Heart right ventricle (tissue), 16 donors: ENCODE results near the gene RYR3. TPM values are rescaled to one million over a fixed set of nuclear protein-coding genes. Genes with fewer than 3 reads are reported as not detected.

Source experiments
- ATAC-seq, 8 donors: fragments of 200-7000 bp; cut with Tn5 transposase; one replicate each; pipeline ENCODE4 v1.9.1; 2020; ENCODE audit warnings: mild to moderate bottlenecking in 8 of 8, moderate library complexity in 8 of 8, moderate number of reproducible peaks in 1 of 8
- DNase-seq, 2 donors: peaks; one replicate each; pipeline ENCODE4 v3.0.0-alpha.2; 2020
- H3K27ac ChIP-seq, 10 donors: fragments of 200-600 bp; sonication (generic) in 2 of 10; one replicate each; pipeline versions ENCODE4 v1.5.0 to v1.8.0; 2020 to 2022; ENCODE audit warnings: mild to moderate bottlenecking in 3 of 10
- H3K27me3 ChIP-seq, 7 donors: fragments of 200-600 bp; one replicate each; pipeline ENCODE4 v1.8.0; 2021 to 2022; ENCODE audit warnings: mild to moderate bottlenecking in 2 of 7
- H3K36me3 ChIP-seq, 9 donors: fragments of 200-600 bp; sonication (generic) in 1 of 9; one replicate each; pipeline versions ENCODE4 v1.5.0 to v1.8.0; 2020 to 2022; ENCODE audit warnings: mild to moderate bottlenecking in 2 of 9
- H3K4me1 ChIP-seq, 9 donors: fragments of 200-600 bp; sonication (generic) in 1 of 9; one replicate each; pipeline versions ENCODE4 v1.5.0 to v1.8.0; 2020 to 2022; ENCODE audit warnings: mild to moderate bottlenecking in 4 of 9
- H3K4me3 ChIP-seq, 10 donors: fragments of 200-600 bp; sonication (generic) in 2 of 10; one replicate each; pipeline versions ENCODE4 v1.5.0 to v1.8.0; 2020 to 2022; ENCODE audit warnings: mild to moderate bottlenecking in 7 of 10, moderate library complexity in 2 of 10
- H3K9me3 ChIP-seq, 11 donors: fragments of 200-600 bp in 10 of 11; sonication (generic) in 2 of 11; one replicate each; pipeline versions ENCODE4 v1.5.0 to v1.8.0; 2013 to 2022; ENCODE audit warnings: mild to moderate bottlenecking in 2 of 11, control low read depth in 1 of 11, moderate library complexity in 1 of 11
- WGBS, 2 donors: extraction: QIAGEN DNeasy Blood & Tissue Kit; methylation state at CpG; one replicate each; pipeline ENCODE4 v1.1.7; 2013; ENCODE audit warnings: inconsistent platforms in 1 of 2; 5-methylcytosine and 5-hydroxymethylcytosine counted together
- intact Hi-C, 10 donors: fragments of 100-400 bp; cut with DNase I; formaldehyde crosslinking; loops; one replicate each; pipeline versions ENCODE4 v1.11.1 to v1.14.2; 2022
- polyA plus RNA-seq, 2 donors: library from polyadenylated mRNA; stranded (reverse); fragments of 200-250 nt; gene quantifications; one replicate each; pipeline ENCODE4 v1.2.3, GENCODE V29; 2013
- total RNA-seq, 10 donors: library from RNA; stranded (reverse); fragmentation: NEBNext Ultra II Directional in 3 of 10; extraction: Animal tissue kit (Norgen Biotek cat#: 25700) in 3 of 10; gene quantifications; one replicate each; pipeline versions ENCODE4 v1.2.1 to v1.2.4, GENCODE V29; 2021 to 2023
- TF ChIP-seq, protein P1 (sequence below), 9 donors: fragments of 200-600 bp; sonication (generic) in 2 of 9; IDR thresholded peaks; one replicate each; pipeline versions ENCODE4 v1.5.0 to v1.8.0; 2021 to 2022; ENCODE audit warnings: antibody characterized with exemption in 9 of 9, mild to moderate bottlenecking in 5 of 9, moderate library complexity in 1 of 9
- donor health status: Arrhythmogenic right ventricular cardiomyopathy.
- donor health status: ischemic (EF 13 %, LVEDD 7.1; RV severe dilation, severe dysfunction).
- donor health status: healthy with polysubstance abuse.
- donor health status: DM: no; HTN: yes; CAD: no.
- donor health status: DM: no; HTN: no; CAD: no.
- donor health status: ischemic (EF 25% LVEDD 6.9; RV normal size, moderate dysfunction).
- donor health status: ischemic (EF 25% LVEDD 5.7; RV mildly dilated, moderate dysfunction).
- donor health status: healthy.
- donor health status: DM: yes; HTN: yes; CAD: no.
- donor health status: Ischemic cardiomyopathy.
- donor health status: ischemic (EF 35%, LVEDD 5.7; RV mildly dilated, moderate dysfunction).
- donor health status: nonischemic (EF 11% LVEDD 7.7; RV severe dilation, severe dysfunction).
- donor health status: DM: yes; HTN: yes; CAD: no.
- donor health status: PGD.
- donor health status: ischemic (EF 29% LVEDD 5.4; RV normal size, mild dysfunction).
- donor health status: nonischemic (EF 23%, LVEDD 6.1; RV moderate dilation, normal function).

The RYR3 gene
- total and polyA plus RNA-seq, 12 donors = 0.02 to 1.00 (median 0.13) TPM; not detected in 2

- ATAC-seq (no peak), DNase-seq (no peak)
- Histone ChIP-seq H3K36me3 (no peaks in the 10 kb centered on the region), H3K4me1 (no peaks in the 10 kb centered on the region), H3K27me3 (no peaks in the 10 kb centered on the region), H3K4me3 (no peak overlapping the region), H3K9me3 (peaks cover 0 to 16% (median 0%) of the 10 kb centered on the region in 11 donors), H3K27ac (no peak overlapping the region)
- 95 to 97% methylated on average over 2 of the region's 2 CpGs for WGBS, 2 donors
- TF ChIP-seq, protein P1, sequence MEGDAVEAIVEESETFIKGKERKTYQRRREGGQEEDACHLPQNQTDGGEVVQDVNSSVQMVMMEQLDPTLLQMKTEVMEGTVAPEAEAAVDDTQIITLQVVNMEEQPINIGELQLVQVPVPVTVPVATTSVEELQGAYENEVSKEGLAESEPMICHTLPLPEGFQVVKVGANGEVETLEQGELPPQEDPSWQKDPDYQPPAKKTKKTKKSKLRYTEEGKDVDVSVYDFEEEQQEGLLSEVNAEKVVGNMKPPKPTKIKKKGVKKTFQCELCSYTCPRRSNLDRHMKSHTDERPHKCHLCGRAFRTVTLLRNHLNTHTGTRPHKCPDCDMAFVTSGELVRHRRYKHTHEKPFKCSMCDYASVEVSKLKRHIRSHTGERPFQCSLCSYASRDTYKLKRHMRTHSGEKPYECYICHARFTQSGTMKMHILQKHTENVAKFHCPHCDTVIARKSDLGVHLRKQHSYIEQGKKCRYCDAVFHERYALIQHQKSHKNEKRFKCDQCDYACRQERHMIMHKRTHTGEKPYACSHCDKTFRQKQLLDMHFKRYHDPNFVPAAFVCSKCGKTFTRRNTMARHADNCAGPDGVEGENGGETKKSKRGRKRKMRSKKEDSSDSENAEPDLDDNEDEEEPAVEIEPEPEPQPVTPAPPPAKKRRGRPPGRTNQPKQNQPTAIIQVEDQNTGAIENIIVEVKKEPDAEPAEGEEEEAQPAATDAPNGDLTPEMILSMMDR (IDR thresholded peaks at IDR 0.05) = no peak
- intact Hi-C loops = no loop called here
Measured at GRCh38 chr15:33882921-33883320, 572.2 kb downstream of the RYR3 start.

DNA sequence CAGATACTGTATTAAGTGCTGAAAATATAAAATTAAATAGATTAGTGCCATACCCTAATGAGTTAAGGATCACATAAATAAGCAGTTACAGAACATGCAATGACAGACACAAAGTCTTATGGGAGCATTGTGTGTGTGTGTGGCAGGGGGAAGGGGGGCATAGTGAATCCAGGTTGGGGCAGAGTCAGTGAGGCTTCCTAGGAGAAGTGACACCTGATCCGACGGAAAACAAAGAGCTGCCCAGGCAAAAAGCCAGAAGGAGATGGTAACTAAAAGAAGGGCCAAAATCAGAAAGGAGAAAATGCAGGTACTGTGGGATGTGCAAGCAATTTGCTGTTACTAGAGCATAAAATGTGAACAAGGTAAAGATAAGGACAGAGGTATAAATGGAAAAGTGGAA lies 577.4 kb downstream of the RYR3 start:
- Histone ChIP-seq H3K36me3 (no peaks in the 10 kb centered on the region), H3K4me3 (no peak overlapping the region), H3K27me3 (no peaks in the 10 kb centered on the region), H3K27ac (no peak overlapping the region), H3K4me1 (no peaks in the 10 kb centered on the region), H3K9me3 (peaks cover 0 to 16% (median 0%) of the 10 kb centered on the region in 11 donors)
- ATAC-seq = no peak
- 64 to 68% methylated on average over 2 of the region's 2 CpGs for WGBS, 2 donors
- TF ChIP-seq, protein P1 (IDR thresholded peaks at IDR 0.05) = no peak
- no peak for DNase-seq
- intact Hi-C loops = no loop called here

GRCh38 chr15:33894193-33894592 lies 583.4 kb downstream of the RYR3 start:
- H3K4me1 ChIP-seq = peaks cover 0 to 4% (median 0%) of the 10 kb centered on the region in 9 donors
- H3K4me3 ChIP-seq = no peak overlapping the region
- DNase-seq (no peak), ATAC-seq (no peak)
- H3K9me3 ChIP-seq = no peaks in the 10 kb centered on the region
- 88 to 91% methylated on average over 6 of the region's 6 CpGs for WGBS, 2 donors
- no peaks in the 10 kb centered on the region for H3K27me3 ChIP-seq
- H3K27ac ChIP-seq = no peak overlapping the region
- H3K36me3 ChIP-seq = no peaks in the 10 kb centered on the region
- TF ChIP-seq, protein P1 (IDR thresholded peaks at IDR 0.05) = no peak
- intact Hi-C loops = no loop called here

DNA sequence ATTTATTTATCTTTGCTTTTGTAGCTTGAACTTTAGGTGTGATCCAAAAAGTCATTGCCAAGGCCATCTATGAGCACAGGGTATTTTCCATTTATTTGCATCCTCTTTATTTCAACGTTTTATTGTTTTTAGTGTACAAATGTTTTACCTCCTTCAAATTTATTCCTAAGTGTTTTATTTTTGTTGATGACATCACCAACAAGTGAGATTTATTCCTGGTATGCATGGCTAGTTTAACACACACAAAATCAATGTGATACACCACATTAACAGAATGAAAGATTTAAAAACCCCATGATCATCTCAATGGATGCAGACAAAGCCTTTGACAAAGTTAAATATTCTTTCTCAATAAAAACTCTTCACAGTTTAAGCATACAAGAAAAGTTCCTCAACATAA lies 591.3 kb downstream of the RYR3 start:
- H3K27me3 ChIP-seq = no peaks in the 10 kb centered on the region
- peaks cover 0 to 3% (median under 1%) of the 10 kb centered on the region in 9 donors for H3K4me1 ChIP-seq
- intact Hi-C loops = no loop called here
- DNase-seq (no peak), ATAC-seq (no peak)
- no peaks in the 10 kb centered on the region for H3K9me3 ChIP-seq
- no peak overlapping the region for H3K4me3 ChIP-seq
- 0 to 2% methylated on average over 1 of the region's 1 CpG for WGBS, 2 donors
- H3K27ac ChIP-seq = no peak overlapping the region
- TF ChIP-seq, protein P1 (IDR thresholded peaks at IDR 0.05) = no peak
- no peaks in the 10 kb centered on the region for H3K36me3 ChIP-seq
